GM19397 (cell line): ENCODE data around the gene KLHDC4.
"Not testable (repeated sequence)": the region's sequence is repeated elsewhere in the genome, so short reads cannot be mapped to it uniquely, and the experiment has no call there.

Source experiments
- ATAC-seq: cut with Tn5 transposase; IDR thresholded peaks from one replicate; pipeline ENCODE4 v1.9.1; 2021; ENCODE audit warnings: mild to moderate bottlenecking, moderate library complexity; ENCODE audit not compliant: unreplicated experiment

Gene KLHDC4

GRCh38 chr16:87744750-87745514 is 20.9 kb downstream of the KLHDC4 start:
- no peak for ATAC-seq

DNA sequence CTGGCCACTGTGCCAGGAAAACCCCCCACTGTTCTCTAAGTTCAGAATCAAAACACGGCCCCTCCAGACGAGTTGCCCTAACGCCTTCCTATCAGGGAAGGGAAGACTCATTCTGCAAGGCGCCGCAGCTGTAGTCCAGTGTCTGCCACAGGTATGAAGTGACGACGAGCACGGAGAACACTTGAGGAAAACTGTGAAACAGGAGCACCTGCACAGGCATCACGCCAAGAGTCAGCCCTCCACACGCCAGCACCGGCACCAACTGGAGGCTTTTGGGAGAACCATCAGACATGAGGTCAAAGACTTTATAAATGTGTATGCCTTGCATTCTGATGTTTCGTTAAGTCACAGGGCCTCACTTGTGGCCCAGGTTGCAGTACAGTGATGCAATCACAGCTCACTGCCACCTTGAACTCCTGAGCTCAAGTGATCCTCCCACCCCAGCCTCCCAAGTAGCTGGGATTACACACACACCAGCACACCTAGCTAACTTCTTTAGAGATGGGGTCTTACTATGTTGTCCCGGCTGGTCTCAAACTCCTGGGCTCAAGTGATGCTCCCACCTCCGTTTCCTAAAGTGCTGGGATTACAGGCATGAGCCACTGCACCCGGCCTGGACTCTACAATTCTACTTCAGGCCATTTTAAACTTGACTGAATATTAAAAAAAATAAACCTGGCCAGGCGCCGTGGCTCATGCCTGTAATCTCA is 22.9 kb downstream of the KLHDC4 start:
- ATAC-seq, result no peak

- ATAC-seq, result no peak
Observed at GRCh38 chr16:87741700-87742415, 23.9 kb downstream of the KLHDC4 start.

DNA sequence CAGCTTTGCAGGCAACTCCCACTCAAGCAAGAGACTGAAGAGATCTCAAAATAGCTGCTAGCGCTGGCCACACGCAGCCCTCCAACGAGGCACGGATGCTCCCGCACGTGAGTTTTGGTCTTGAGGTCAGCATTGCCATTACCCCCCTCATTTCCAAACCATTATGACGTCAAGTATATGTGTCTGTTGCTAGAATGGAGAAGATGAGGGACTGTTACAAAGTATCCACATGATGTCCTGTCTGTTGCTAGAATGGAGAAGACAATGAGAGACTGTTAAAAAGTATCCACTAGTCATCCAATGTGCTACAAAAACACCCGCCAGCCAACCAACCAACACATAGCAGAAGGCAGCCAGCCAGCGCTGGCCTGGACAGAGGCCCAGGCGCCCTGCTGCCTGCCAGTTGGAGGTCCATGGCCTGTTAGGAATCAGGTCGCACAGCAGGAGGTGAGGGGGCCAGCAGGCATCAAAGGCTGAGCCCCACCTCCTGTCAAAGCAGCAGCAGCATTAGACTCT is 24.8 kb downstream of the KLHDC4 start:
- no peak for ATAC-seq

DNA sequence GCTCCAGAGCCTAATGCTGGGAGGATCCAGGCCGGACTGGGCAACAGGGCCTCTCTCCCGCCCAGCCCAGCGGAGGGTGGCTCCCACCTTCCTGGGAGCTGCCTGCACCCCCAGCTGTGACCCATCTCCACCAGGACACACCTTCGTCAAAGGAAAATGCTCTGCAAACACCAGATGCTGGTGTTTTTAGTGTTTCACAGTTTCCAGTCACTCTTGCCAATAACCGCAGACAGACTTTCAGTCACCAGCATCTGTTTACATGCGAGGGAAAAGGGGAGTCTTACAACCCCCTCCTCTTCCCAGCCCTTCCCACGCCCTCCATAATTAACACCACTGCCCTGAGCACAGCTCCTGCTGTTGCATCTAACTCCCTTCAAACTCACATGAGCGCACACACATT is 25.3 kb downstream of the KLHDC4 start:
- no peak for ATAC-seq

- no peak for ATAC-seq
Observed at GRCh38 chr16:87739801-87740200, 26.0 kb downstream of the KLHDC4 start.

DNA sequence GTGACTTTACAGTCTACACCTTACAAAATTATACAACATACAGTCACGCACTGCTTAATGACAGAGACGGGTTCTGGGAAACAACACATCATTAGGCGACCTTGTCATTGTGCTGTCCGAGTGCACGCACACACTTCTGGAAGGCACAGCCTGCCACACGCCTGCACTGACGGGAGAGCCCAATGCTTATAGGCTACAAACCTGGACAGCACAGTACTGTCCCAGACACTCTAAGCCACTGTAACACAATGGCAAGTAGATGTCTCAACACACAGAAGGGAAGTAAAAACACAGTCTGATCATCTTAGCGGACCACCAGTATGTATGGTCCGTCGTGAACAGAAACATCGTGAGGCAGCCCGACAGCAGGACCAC is 29.8 kb downstream of the KLHDC4 start:
- no peak for ATAC-seq

- ATAC-seq, result no peak
Observed at GRCh38 chr16:87735270-87736007, 30.3 kb downstream of the KLHDC4 start.

DNA sequence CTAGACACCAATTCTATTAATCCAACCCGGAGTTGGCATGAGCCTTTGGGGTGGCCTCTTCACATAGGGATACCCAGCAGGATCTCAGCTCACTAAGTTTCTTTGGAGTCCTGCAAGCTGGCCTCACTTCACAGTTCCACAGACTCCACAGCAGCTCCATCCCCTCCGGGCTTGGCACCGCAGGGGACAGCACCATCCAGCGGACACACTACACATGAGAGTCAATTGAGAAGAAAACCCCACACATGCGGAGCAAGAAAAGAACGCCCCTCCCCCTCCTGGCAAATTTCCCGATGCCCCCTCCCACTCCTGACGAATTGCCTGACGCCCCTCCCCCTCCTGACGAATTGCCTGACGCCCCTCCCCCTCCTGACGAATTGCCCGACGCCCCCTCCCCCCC is 31.1 kb downstream of the KLHDC4 start:
- no peak for ATAC-seq

DNA sequence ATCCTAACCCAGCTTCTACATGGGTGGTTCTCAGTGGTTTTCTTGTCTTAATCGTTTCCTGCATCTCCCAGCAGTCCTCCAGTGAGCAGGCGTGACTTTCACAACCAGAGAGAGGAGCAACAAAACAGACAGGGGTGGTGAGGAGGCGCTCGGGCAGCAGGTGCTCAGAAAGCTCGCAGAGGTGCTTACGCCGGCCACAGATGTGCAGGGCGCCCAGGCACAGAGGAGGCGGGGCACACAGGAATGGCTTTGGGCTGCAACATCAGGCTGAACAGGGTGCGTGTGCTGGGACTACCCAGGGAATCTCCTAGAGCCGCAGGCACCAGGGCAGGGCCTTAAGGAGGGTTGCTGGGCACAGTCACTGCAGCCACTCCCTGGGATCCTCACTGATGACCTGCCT is 32.6 kb downstream of the KLHDC4 start:
- ATAC-seq, result no peak

GRCh38 chr16:87731607-87732006 is 34.2 kb downstream of the KLHDC4 start:
- ATAC-seq, result no peak

GRCh38 chr16:87729266-87729954 is 36.4 kb downstream of the KLHDC4 start:
- ATAC-seq, result no peak

GRCh38 chr16:87728026-87728425 is 37.8 kb downstream of the KLHDC4 start:
- ATAC-seq, result no peak

- no peak for ATAC-seq
Observed at GRCh38 chr16:87727346-87727745, 38.4 kb downstream of the KLHDC4 start.

DNA sequence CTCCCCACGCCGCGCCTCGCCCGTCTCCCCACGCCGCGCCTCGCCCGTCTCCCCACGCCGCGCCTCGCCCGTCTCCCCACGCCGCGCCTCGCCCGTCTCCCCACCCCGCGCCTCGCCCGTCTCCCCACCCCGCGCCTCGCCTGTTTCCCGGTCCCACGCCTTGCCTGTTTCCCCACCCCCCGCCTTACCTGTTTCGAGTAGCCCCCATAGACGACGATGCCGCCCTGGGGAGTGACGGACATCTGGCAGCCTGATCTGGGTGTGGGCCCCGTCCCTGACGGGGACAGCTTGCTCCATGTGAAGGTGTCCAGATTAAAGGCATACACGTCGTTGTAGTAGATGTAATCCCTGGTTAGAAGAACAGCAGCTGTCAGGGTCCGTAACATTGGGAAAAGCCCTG is 39.2 kb downstream of the KLHDC4 start:
- ATAC-seq, result not testable (repeated sequence)

- no peak for ATAC-seq
Observed at GRCh38 chr16:87725596-87726235, 40.1 kb downstream of the KLHDC4 start.

DNA sequence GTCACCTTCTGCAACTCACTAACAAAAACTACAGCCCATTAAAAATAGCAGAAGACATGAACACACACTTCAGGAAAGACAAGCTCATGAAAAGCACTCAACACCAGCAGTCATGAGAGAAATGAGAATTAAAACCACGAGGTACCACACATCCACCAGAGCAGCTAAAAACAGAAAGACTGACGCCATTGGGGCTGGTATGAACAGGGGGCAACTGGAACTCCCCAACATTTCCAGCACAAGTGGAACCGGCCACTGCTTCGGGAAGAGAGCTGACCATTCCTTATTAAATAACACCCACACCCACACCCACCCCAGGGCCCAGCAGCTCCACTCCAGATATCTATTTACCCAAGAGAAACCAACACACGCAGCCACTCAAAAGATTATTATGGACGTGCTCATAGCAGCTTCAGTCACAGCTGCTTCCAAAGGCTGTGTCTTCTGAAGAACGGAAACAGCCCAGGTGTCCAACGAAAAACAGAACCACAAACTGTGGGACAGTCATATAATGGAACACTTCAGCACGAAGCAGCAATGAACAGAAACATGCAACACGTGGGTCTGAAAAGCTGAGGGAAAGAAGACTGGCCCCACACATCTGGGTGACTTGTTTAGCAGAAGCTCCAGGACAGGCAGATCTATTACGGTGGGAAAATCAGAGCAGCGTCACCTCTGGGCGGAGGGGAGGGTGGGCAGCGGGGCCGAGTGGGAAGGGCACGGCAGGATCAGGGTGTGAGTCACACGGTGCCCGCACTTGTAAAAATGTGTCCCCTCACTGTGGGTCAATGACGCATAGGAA is 41.1 kb downstream of the KLHDC4 start:
- ATAC-seq, result no peak

- ATAC-seq, result no peak
Observed at GRCh38 chr16:87723226-87723623, 42.6 kb downstream of the KLHDC4 start.

GRCh38 chr16:87722590-87723225 is 43.1 kb downstream of the KLHDC4 start:
- no peak for ATAC-seq
